Panc1 (cell line): ENCODE measurements around the gene PROX2.

Experiments used
- POLR2AphosphoS5 ChIP-seq: IDR thresholded peaks from 2 replicates; pipeline ENCODE4 v1.6.1; 2012; ENCODE audit warnings: mild to moderate bottlenecking, low read depth, low read length, moderate library complexity
- REST ChIP-seq, 2 experiments: IDR thresholded peaks; 2 replicates each; pipeline ENCODE4 v1.6.1; 2011 to 2012; ENCODE audit warnings: low read depth in 2 of 2, control low read depth in 1 of 2, low read length in 1 of 2, mild to moderate bottlenecking in 1 of 2, moderate library complexity in 1 of 2; ENCODE audit not compliant: insufficient read depth in 1 of 2
- TCF7L2 ChIP-seq: IDR thresholded peaks from 2 replicates; pipeline ENCODE4 v1.6.1; 2011; ENCODE audit warnings: mild to moderate bottlenecking, low read depth, low read length, inconsistent platforms
- TF ChIP-seq, protein P1 (sequence below): fragments of 450-650 bp; IDR thresholded peaks from 2 replicates; pipeline ENCODE4 v1.5.1; 2017; ENCODE audit warnings: mild to moderate bottlenecking

- TF ChIP-seq, protein P1, sequence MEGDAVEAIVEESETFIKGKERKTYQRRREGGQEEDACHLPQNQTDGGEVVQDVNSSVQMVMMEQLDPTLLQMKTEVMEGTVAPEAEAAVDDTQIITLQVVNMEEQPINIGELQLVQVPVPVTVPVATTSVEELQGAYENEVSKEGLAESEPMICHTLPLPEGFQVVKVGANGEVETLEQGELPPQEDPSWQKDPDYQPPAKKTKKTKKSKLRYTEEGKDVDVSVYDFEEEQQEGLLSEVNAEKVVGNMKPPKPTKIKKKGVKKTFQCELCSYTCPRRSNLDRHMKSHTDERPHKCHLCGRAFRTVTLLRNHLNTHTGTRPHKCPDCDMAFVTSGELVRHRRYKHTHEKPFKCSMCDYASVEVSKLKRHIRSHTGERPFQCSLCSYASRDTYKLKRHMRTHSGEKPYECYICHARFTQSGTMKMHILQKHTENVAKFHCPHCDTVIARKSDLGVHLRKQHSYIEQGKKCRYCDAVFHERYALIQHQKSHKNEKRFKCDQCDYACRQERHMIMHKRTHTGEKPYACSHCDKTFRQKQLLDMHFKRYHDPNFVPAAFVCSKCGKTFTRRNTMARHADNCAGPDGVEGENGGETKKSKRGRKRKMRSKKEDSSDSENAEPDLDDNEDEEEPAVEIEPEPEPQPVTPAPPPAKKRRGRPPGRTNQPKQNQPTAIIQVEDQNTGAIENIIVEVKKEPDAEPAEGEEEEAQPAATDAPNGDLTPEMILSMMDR = no peak
- TF ChIP-seq POLR2AphosphoS5 (no peak), REST (IDR thresholded peaks at IDR 0.05; ENCODE audit: insufficient read depth in 1 of 2, low read depth in 2 of 2, low read length in 1 of 2) (no peak), TCF7L2 (no peak)
Measured at GRCh38 chr14:74829251-74829650, 46.7 kb downstream of the PROX2 start.
